Activated naive CD4-positive, alpha-beta T cell (primary cell): ENCODE results near the gene AFG3L2.
A peak's percentile ranks its signal among the peaks of the same experiment; 100 is the strongest.
"Not testable (repeated sequence)": the region's sequence is repeated elsewhere in the genome, so short reads cannot be mapped to it uniquely, and the experiment has no call there.

Experiments used
- DNase-seq, 4 experiments: peaks; one replicate each; lab custom pipeline; 2025; lab: John Stamatoyannopoulos, UW

Gene AFG3L2

DNA sequence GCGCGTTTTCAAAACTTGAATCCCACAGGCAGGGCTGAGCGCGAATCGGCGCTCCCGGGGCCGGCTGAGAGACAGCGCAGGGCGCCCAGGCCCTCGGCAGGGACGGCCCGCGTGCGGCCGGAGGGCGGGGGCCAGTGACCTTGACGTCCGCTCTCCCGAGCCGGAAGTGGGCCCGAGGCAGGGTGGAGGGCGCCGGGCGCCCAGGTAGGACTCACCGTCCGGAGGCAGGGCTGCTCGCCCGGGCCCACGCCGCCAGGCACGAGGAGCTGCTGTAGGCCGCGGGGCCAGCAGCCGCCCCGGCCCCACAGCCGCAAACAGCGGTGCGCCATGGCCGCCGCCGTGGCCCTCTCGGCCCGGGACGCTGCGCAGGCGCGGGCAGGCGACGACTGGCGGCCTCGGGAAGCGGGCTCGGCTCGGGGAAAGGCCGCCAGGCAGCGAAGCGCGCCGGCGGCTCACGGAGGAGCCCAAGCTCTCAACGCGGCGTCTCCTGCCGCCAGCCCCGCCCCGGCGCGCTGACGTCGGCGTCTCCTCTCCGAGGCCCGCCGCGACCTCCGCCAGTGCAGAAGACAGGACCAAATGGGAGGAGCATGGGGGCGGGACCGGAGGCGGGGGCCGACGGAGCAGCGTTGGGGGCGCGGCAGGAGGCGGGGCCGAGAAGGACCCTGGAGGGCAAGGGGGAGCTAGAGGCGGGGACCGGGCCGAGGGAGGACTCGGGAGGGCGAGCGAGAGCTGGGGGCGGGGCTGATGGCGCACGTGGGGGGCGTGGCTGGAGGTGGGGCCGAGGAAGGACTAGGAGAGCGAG is at the start of gene AFG3L2:
TSS of gene AFG3L2 (minus strand) at position 474 of the 802 bp plus-strand sequence. CDS start at position 329, 145 bp downstream.
- DNase-seq: peak; percentile 100

DNA sequence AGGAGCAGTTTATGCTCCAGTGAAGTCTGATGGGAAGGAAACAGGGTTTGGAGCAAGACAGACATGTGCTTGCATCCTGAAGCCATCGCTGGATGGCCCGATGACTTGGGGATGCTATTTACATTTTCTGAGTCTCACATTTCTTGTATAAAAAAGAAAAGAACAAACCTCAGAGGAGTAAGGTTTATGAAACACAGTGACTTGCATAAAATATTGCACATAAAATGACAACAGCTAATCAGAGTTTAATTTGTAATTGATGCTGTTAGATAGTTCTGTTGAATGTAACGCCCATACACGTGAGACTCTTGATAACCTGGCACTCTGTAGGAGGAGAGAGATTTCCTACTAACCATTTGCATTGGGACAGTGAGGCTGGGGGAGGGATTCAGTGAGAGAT is 47.2 kb upstream of the AFG3L2 start:
- DNase-seq: no peak

GRCh38 chr18:12423820-12424219 is 46.8 kb upstream of the AFG3L2 start:
- no peak for DNase-seq

- DNase-seq: no peak
Measured at GRCh38 chr18:12423393-12423792, 46.4 kb upstream of the AFG3L2 start.

GRCh38 chr18:12422936-12423335 is 45.9 kb upstream of the AFG3L2 start:
- no peak for DNase-seq

DNA sequence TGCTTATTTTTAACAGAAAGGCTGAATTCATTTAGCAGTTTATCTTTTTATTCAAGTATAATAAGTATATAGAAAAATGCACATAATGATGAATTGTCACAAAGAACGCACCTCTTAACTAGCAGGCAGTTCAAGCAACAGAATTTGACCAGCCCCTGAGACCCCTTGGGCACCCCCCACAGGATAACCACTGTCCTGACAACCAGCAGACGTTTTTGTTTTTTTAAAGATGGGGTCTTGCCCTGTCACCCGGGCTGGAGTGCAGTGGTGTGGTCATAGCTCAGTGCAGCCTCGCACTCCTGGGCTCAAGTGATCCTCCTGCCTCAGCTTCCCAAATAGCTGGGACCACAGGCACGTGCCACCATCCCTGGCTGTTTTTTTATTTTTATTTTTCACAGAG is 44.7 kb upstream of the AFG3L2 start:
- no peak for DNase-seq

- DNase-seq: no peak
Measured at GRCh38 chr18:12420821-12421421, 43.9 kb upstream of the AFG3L2 start.

DNA sequence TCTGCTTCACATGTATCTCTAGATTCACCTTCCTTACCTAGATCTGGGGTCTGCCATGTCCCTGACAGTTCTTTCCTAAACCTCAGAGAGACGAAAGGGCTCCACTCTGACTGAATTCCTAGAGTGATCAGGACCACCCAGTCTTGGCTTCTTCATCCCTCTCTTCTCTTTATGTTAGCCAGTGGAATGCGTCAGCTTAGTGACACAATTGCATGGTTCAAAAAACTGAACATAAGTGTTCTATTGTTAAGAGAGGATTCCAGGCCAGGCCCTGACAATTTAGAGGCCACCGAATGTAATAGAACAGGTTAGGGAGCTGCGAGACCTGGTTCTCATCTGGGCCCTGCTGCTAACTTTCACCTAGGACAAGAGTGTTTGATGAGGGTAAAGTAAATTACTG is 40.7 kb upstream of the AFG3L2 start:
- DNase-seq: no peak

DNA sequence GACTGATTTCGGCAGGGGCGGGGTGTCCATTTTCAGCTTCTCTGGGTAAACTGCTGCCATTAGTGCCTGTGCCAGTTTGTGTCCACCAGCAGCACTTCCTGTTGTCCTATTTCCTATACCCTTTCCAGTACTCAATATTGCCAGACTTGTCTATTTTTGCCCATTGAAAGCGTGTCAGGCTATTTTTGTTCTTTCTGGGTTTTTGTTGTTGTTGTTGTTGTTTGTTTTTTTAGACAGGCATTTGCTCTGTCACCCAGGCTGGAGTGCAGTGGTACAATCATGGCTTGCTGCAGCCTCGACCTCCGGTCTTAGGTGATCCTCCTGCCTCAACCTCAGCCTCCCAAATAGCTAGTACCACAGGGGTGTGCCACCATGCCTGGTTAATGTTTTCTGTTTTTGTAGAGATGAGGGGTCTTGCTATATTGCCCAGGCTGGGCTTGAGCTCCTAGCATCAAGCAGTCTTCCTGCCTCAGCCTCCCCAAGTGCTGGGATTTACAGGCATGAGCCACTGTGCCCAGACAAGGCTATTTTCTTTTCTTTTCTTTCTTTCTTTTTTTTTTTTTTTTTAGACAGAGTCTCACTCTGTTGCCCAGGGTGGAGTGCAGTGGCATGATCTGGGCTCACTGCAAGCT is 39.2 kb upstream of the AFG3L2 start:
- no peak for DNase-seq

GRCh38 chr18:12411456-12411855 is 34.4 kb upstream of the AFG3L2 start:
- no peak for DNase-seq

DNA sequence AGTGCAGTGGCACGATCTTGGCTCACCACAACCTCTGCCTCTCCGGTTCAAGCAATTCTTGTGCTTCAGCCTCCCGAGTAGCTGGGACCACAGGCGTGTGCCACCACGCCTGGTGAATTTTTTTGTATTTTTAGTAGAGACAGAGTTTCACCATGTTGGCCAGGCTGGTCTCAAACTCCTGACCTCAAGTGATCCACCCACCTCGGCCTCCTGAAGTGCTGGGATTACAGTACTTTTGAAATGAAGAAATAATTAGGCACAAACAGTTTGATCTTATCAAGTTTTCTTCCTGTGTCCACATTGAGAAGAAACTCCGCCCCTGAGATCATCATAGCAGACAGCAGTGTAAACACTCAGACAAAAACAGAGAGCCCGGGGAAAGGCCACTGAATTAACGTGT is 33.7 kb upstream of the AFG3L2 start:
- not testable (repeated sequence) for DNase-seq

GRCh38 chr18:12410081-12410481 is 33.1 kb upstream of the AFG3L2 start:
- DNase-seq: no peak

DNA sequence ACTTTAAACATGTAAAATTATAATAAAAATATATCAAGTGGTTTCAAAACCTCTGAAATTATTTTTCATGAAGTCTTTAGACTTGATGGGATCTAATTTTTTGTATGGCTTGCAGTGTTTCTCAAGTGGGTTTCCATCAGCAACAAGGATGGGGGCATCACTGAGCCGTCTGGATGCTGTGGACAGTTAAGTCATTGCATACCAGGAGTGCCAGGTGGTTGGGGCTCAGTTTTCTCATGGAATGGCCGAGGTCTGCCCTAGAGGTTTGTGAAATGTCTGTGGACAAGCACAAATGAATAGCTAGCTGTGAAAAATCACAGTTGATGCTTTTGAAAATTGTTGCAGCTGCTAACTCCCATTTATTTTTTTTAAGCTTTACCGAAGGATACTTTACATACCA is 32.4 kb upstream of the AFG3L2 start:
- DNase-seq: no peak

DNA sequence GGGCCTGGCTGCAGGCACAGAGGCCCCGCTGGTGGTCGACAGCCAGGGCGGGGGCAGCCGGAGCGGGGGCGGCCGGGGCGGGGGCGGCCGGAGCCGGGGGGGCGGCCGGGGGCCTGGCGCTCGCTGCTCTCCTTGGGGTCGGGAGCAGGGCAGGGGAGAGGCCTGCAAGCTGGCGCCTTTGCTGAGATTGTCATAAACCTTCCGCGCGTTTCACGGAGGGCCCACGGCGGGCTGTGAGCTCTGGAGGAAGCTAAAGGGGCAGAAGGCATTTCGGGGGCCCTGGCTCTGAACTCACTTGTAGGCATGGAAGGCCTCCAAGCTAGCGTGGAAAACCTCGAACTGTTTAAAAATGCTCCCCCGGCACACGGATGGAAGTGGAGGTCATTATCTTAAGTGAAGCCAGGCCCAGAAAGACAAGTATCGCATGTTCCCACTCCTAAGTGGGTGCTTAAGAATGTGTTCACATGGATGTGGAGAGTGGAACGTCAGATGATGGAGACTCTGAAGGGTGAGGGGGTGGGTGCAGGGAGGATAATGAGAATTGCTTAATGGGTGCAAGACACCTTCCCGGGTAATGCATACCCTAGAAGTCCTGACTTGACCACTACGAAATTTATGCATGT is 31.3 kb upstream of the AFG3L2 start:
- no peak for DNase-seq

- no peak for DNase-seq
Measured at GRCh38 chr18:12406371-12407111, 29.5 kb upstream of the AFG3L2 start.

DNA sequence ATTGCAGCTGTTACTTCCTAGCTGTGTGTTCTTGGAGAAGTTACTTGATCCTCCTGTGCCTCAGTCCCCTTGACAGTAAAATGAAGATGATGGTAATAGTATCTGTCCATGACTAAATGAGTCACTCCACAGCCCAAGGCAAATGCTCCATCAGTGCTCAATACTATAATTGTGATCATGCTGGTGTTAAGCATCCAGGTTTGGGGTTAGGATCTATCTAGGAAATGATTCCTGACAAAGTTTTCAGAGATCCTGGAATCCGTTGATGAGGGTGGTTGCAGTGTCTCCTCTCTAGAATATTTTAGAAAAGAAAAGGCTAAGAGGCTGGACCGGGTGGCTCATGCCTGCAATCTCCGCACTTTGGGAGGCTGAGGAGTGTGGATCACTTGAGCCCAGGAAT is 28.0 kb upstream of the AFG3L2 start:
- DNase-seq: no peak

DNA sequence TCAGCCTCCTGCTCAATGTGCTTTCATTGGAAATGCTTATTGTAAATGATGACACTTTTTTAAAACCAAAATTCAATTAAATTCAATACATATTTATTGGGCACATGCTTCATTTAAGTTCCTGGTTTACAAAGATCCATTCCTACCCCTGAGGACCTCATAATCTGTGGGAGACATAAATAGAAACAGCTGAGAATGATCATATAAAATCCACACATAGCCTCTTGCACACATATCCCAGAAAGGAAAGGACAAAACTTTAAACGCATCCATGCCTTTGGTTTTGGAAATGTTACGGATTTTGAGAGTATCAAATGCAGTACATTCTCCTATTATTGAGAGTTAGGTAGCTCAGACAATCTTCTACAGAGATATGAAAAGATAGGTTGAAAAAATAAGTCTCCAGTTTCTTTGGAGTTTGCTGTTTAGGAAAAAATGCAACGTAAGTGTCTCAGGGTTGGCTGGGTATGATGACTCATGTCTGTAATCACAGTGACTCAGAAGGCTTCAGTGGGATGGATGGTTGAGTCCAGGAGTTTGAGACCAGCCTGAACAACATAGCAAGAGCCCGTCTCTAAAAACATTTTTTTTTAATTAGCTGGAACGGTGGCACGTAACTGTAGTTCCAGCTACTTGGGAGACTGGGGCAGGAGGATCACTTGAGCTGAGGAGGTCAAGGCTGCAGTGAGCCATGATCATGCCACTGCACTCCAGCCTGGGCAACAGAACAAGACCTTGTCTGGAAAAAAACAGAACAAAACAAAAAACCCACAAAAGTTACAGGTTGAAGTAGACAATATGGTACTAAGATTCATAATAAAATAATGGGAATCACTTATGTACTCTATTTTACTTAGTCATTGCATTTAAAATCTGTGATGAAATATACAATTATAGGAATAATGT is 26.8 kb upstream of the AFG3L2 start:
- no peak for DNase-seq

- no peak for DNase-seq
Measured at GRCh38 chr18:12401881-12402280, 24.9 kb upstream of the AFG3L2 start.

DNA sequence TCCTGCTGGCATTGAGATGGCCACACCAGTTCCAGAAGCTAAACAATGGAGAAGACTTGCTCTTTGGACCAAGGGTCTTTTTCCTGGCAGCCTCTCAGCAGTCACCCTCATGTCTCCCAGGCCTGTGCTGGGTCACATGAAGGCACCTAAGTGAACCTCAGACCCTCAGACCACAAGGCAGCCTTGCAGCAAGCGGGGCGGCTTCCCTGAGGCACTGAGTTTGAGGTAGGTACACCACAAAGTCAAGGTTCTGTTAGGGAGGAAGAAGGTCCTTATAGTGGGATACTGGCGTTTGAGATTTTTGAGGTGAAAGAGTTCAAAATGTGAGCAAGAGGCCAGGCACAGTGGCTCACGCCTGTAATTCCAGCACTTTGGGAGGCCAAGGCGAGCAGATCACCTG is 22.2 kb upstream of the AFG3L2 start:
- no peak for DNase-seq

DNA sequence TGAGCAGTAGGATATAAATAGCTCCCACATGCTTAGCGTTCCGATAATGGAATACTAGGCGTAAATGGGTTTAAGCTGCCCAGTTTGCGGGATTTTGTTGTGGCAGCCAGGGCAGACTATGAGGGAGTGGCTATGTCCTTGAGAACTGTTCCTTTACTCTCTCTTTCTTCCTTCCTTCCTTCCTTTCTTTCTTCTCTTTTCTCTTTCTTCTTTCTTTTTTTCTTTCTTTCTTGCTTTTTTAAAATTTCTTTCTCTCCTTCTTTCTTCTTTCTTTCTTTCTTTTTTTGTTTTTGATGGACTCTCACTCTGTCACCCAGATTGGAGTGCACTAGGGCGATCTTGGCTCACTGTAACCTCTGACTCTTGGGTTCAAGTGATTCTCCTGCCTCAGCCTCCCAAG is 21.6 kb upstream of the AFG3L2 start:
- DNase-seq: no peak

DNA sequence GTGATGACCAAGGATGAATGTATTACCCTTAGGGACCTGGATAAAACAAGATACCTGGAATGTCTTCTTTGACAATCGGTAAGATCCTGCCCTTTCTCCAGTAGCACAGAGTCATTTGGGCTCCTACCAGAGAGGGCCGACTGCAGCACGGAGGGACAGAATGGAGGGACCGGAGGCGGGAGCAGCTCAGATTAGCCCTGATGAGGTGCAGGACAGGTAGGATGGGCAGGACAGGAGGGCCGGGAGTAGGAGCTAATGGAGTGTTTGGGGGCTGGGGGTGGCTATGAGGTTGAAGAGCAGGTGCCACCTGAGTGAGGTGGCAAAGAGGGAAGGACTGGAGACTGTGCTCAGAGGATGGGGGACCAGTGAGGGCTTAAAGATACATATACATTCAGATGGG is 20.8 kb upstream of the AFG3L2 start:
- DNase-seq: no peak
